ENCODE data around the gene GRAMD1A.
"Not testable (repeated sequence)": the region's sequence is repeated elsewhere in the genome, so short reads cannot be mapped to it uniquely, and the experiment has no call there.

The GRAMD1A gene

GRCh38 chr19:35004517-35005255 is 4.6 kb downstream of the GRAMD1A start:
- no peak for DNase-seq

GRCh38 chr19:35005256-35005977 is 5.3 kb downstream of the GRAMD1A start:
- no peak for DNase-seq

- not testable (repeated sequence) for DNase-seq
Measured at GRCh38 chr19:35006007-35006341, 5.9 kb downstream of the GRAMD1A start.

GRCh38 chr19:35006342-35006998 is 6.3 kb downstream of the GRAMD1A start:
- peak; percentile 84 for DNase-seq

GRCh38 chr19:35006999-35007365 is 6.9 kb downstream of the GRAMD1A start:
- no peak for DNase-seq

- DNase-seq = not testable (repeated sequence)
Measured at GRCh38 chr19:35007427-35007826, 7.3 kb downstream of the GRAMD1A start.

- no peak for DNase-seq
Measured at GRCh38 chr19:35008891-35009341, 8.8 kb downstream of the GRAMD1A start.

- no peak for DNase-seq
Measured at GRCh38 chr19:35009424-35010415, 9.6 kb downstream of the GRAMD1A start.

GRCh38 chr19:35011091-35011689 is 11.1 kb downstream of the GRAMD1A start:
- no peak for DNase-seq

- no peak for DNase-seq
Measured at GRCh38 chr19:35011737-35012682, 11.9 kb downstream of the GRAMD1A start.

GRCh38 chr19:35013041-35013819 is 13.1 kb downstream of the GRAMD1A start:
- DNase-seq = no peak

- no peak for DNase-seq
Measured at GRCh38 chr19:35013820-35014754, 14.0 kb downstream of the GRAMD1A start.

GRCh38 chr19:35014774-35015173 is 14.7 kb downstream of the GRAMD1A start:
- not testable (repeated sequence) for DNase-seq

GRCh38 chr19:35015270-35015953 is 15.3 kb downstream of the GRAMD1A start:
- no peak for DNase-seq

- DNase-seq = no peak
Measured at GRCh38 chr19:35015954-35016351, 15.8 kb downstream of the GRAMD1A start.

GRCh38 chr19:35017507-35017906 is 17.4 kb downstream of the GRAMD1A start:
- no peak for DNase-seq

GRCh38 chr19:35018379-35018778 is 18.3 kb downstream of the GRAMD1A start:
- DNase-seq = no peak

GRCh38 chr19:35019144-35019543 is 19.0 kb downstream of the GRAMD1A start:
- no peak for DNase-seq

Measured in NCI-H226 (cell line).